ELR (cell line): ENCODE results near the gene NDUFV3.
"Not testable (repeated sequence)": the region's sequence is repeated elsewhere in the genome, so short reads cannot be mapped to it uniquely, and the experiment has no call there.

Experiments used
- DNase-seq: peaks from one replicate; pipeline ENCODE4 v3.0.0-alpha.2; 2015; ENCODE audit warnings: low read depth

Gene NDUFV3

GRCh38 chr21:42892931-42893755 is at the start of gene NDUFV3:
Gene NDUFV3 (plus strand): TSS chr21:42893309. CDS start chr21:42893334, 25 bp downstream.
- peak; percentile 98 for DNase-seq

GRCh38 chr21:42844411-42845113 is 48.5 kb upstream of the NDUFV3 start:
- no peak for DNase-seq

GRCh38 chr21:42845296-42845965 is 47.7 kb upstream of the NDUFV3 start:
- DNase-seq = no peak

- no peak for DNase-seq
These were observed 46.9 kb upstream of the NDUFV3 start for GRCh38 chr21:42846221-42846620.

GRCh38 chr21:42847051-42847707 is 45.9 kb upstream of the NDUFV3 start:
- no peak for DNase-seq

GRCh38 chr21:42847726-42848125 is 45.4 kb upstream of the NDUFV3 start:
- DNase-seq = no peak

GRCh38 chr21:42848144-42848931 is 44.8 kb upstream of the NDUFV3 start:
- DNase-seq = not testable (repeated sequence)

GRCh38 chr21:42848932-42849758 is 44.0 kb upstream of the NDUFV3 start:
- no peak for DNase-seq

GRCh38 chr21:42849759-42850412 is 43.2 kb upstream of the NDUFV3 start:
- no peak for DNase-seq

GRCh38 chr21:42850463-42850862 is 42.6 kb upstream of the NDUFV3 start:
- no peak for DNase-seq

- DNase-seq = peak; percentile 15
These were observed 42.2 kb upstream of the NDUFV3 start for GRCh38 chr21:42850866-42851391.

- DNase-seq = no peak
These were observed 41.1 kb upstream of the NDUFV3 start for GRCh38 chr21:42851812-42852665.

- no peak for DNase-seq
These were observed 40.1 kb upstream of the NDUFV3 start for GRCh38 chr21:42852925-42853570.

GRCh38 chr21:42853621-42854020 is 39.5 kb upstream of the NDUFV3 start:
- DNase-seq = no peak

- DNase-seq = no peak
These were observed 38.7 kb upstream of the NDUFV3 start for GRCh38 chr21:42854246-42855010.

GRCh38 chr21:42855171-42855936 is 37.8 kb upstream of the NDUFV3 start:
- DNase-seq = no peak

- no peak for DNase-seq
These were observed 37.2 kb upstream of the NDUFV3 start for GRCh38 chr21:42855937-42856335.
